H9 (cell line): Measurements from ENCODE around the gene NOC3L. TPM values are rescaled to one million over a fixed set of nuclear protein-coding genes. Genes with fewer than 3 reads are reported as not detected.

Experiments used
- DNase-seq: peaks from one replicate; pipeline ENCODE4 v3.0.0-alpha.2; 2017
- H2AFZ ChIP-seq: one replicate; pipeline ENCODE4 v1.6.1; 2013; ENCODE audit warnings: mild to moderate bottlenecking, low read length, control low read depth, moderate library complexity
- H2AK5ac ChIP-seq: 2 replicates; pipeline ENCODE4 v1.6.1; 2013; ENCODE audit warnings: low read length, control low read depth, mixed read lengths; ENCODE audit not compliant: insufficient read length
- H2BK120ac ChIP-seq: one replicate; pipeline ENCODE4 v1.6.1; 2013; ENCODE audit warnings: low read depth, mild to moderate bottlenecking, low read length, control low read depth, inconsistent platforms; ENCODE audit not compliant: poor library complexity, severe bottlenecking
- H2BK12ac ChIP-seq: 2 replicates; pipeline ENCODE4 v1.6.1; 2013; ENCODE audit warnings: low read length, control low read depth, mixed read lengths, low read depth; ENCODE audit not compliant: insufficient read length
- H2BK15ac ChIP-seq: 2 replicates; pipeline ENCODE4 v1.6.1; 2013; ENCODE audit warnings: low read depth, low read length, control low read depth
- H2BK20ac ChIP-seq: one replicate; pipeline ENCODE4 v1.6.1; 2013; ENCODE audit warnings: low read depth, mild to moderate bottlenecking, low read length, control low read depth, inconsistent platforms; ENCODE audit not compliant: poor library complexity, severe bottlenecking
- H2BK5ac ChIP-seq: 2 replicates; pipeline ENCODE4 v1.6.1; 2013; ENCODE audit warnings: low read length, control low read depth, mixed read lengths; ENCODE audit not compliant: insufficient read length
- H3K14ac ChIP-seq: 2 replicates; pipeline ENCODE4 v1.6.1; 2013; ENCODE audit warnings: low read length, control low read depth; ENCODE audit not compliant: insufficient read depth
- H3K18ac ChIP-seq: 2 replicates; pipeline ENCODE4 v1.6.1; 2013; ENCODE audit warnings: low read depth, mild to moderate bottlenecking, mixed read lengths, low read length, control low read depth; ENCODE audit not compliant: insufficient read length
- H3K23ac ChIP-seq: 2 replicates; pipeline ENCODE4 v1.6.1; 2013; ENCODE audit warnings: low read length, control low read depth, mixed read lengths, low read depth; ENCODE audit not compliant: insufficient read length
- H3K23me2 ChIP-seq: 2 replicates; pipeline ENCODE4 v1.6.1; 2013; ENCODE audit warnings: low read depth, mild to moderate bottlenecking, mixed read lengths, low read length, control low read depth; ENCODE audit not compliant: insufficient read length, poor library complexity, severe bottlenecking
- H3K27ac ChIP-seq: 2 replicates; pipeline ENCODE4 v1.5.1; 2013; ENCODE audit warnings: low read length, control low read depth, mixed read lengths, low read depth; ENCODE audit not compliant: insufficient read length
- H3K27me3 ChIP-seq: 2 replicates; pipeline ENCODE4 v1.6.1; 2013; ENCODE audit warnings: low read length, control low read depth, inconsistent platforms; ENCODE audit not compliant: insufficient read depth
- H3K4ac ChIP-seq: 2 replicates; pipeline ENCODE4 v1.6.1; 2013; ENCODE audit warnings: low read depth, mild to moderate bottlenecking, control low read depth, inconsistent platforms, low read length, moderate library complexity
- H3K4me1 ChIP-seq: 2 replicates; pipeline ENCODE4 v1.6.1; 2013; ENCODE audit warnings: low read length, control low read depth, inconsistent platforms; ENCODE audit not compliant: insufficient read depth
- H3K4me2 ChIP-seq: 2 replicates; pipeline ENCODE4 v1.6.1; 2013; ENCODE audit warnings: low read length, control low read depth, mixed read lengths; ENCODE audit not compliant: insufficient read length, insufficient read depth
- H3K56ac ChIP-seq: 2 replicates; pipeline ENCODE4 v1.6.1; 2013; ENCODE audit warnings: low read depth, mild to moderate bottlenecking, mixed read lengths, low read length, control low read depth; ENCODE audit not compliant: insufficient read length
- H3K79me1 ChIP-seq: 2 replicates; pipeline ENCODE4 v1.6.1; 2013; ENCODE audit warnings: low read depth, mild to moderate bottlenecking, moderate library complexity, low read length, control low read depth, inconsistent platforms; ENCODE audit not compliant: insufficient read depth, poor library complexity, severe bottlenecking
- H3K79me2 ChIP-seq: 2 replicates; pipeline ENCODE4 v1.6.1; 2013; ENCODE audit warnings: low read length, control low read depth, inconsistent platforms; ENCODE audit not compliant: insufficient read depth
- H3K9ac ChIP-seq: 2 replicates; pipeline ENCODE4 v1.6.1; 2013; ENCODE audit warnings: low read length, control low read depth, mixed read lengths; ENCODE audit not compliant: insufficient read length; ENCODE audit errors: extremely low read depth
- H3K9me3 ChIP-seq: one replicate; pipeline ENCODE4 v1.6.1; 2013; ENCODE audit warnings: low read depth, low read length, inconsistent platforms; ENCODE audit not compliant: control insufficient read depth
- H3T11ph ChIP-seq: one replicate; pipeline ENCODE4 v1.6.1; 2013; ENCODE audit warnings: mild to moderate bottlenecking, low read length, control low read depth, inconsistent platforms
- H4K20me1 ChIP-seq: one replicate; pipeline ENCODE4 v1.6.1; 2013; ENCODE audit not compliant: control insufficient read depth, insufficient read length, insufficient read depth
- H4K5ac ChIP-seq: 2 replicates; pipeline ENCODE4 v1.6.1; 2013; ENCODE audit warnings: low read depth, mild to moderate bottlenecking, mixed read lengths, low read length, control low read depth; ENCODE audit not compliant: insufficient read length
- H4K8ac ChIP-seq: replicated peaks from 2 replicates; pipeline ENCODE4 v1.6.1; 2013; ENCODE audit warnings: low read length, control low read depth, mixed read lengths, low read depth; ENCODE audit not compliant: insufficient read length
- H4K91ac ChIP-seq: 2 replicates; pipeline ENCODE4 v1.6.1; 2013; ENCODE audit warnings: low read depth, mild to moderate bottlenecking, moderate library complexity, mixed read lengths, low read length, control low read depth; ENCODE audit not compliant: insufficient read length
- H3K27ac Mint-ChIP-seq, 3 experiments: 2 replicates in 2 of 3; 3 replicates in 1 of 3; pipeline ENCODE4 v1.8.0; 2020 to 2021; ENCODE audit warnings: mixed read lengths in 3 of 3, mild to moderate bottlenecking in 1 of 3, moderate library complexity in 1 of 3
- H3K27me3 Mint-ChIP-seq: 2 replicates; pipeline ENCODE4 v1.8.0; 2021; ENCODE audit warnings: low read depth, mild to moderate bottlenecking, moderate library complexity, mixed read lengths
- H3K36me3 Mint-ChIP-seq, 3 experiments: 2 replicates in 2 of 3; 3 replicates in 1 of 3; pipeline ENCODE4 v1.8.0; 2020 to 2021; ENCODE audit warnings: low read depth in 3 of 3, mixed read lengths in 3 of 3; ENCODE audit not compliant: insufficient read depth in 1 of 3
- H3K4me1 Mint-ChIP-seq, 2 experiments: 2 replicates each; pipeline ENCODE4 v1.8.0; 2020; ENCODE audit warnings: mixed read lengths in 2 of 2
- H3K4me3 Mint-ChIP-seq, 2 experiments: 2 replicates in 1 of 2; 3 replicates in 1 of 2; pipeline ENCODE4 v1.8.0; 2020 to 2021; ENCODE audit warnings: mild to moderate bottlenecking in 2 of 2, mixed read lengths in 2 of 2, moderate library complexity in 1 of 2
- H3K9me3 Mint-ChIP-seq, 2 experiments: 2 replicates in 1 of 2; 3 replicates in 1 of 2; pipeline ENCODE4 v1.8.0; 2020; ENCODE audit warnings: mild to moderate bottlenecking in 2 of 2, mixed read lengths in 2 of 2, moderate library complexity in 1 of 2
- CTCF ChIP-seq: fragments of 200-600 bp; sonication (generic); conservative IDR thresholded peaks from 3 replicates; pipeline ENCODE4 v1.8.0; 2021; ENCODE audit warnings: antibody characterized with exemption, mild to moderate bottlenecking
- WGBS: extraction: QIAGEN DNeasy Blood & Tissue Kit; methylation state at CpG from one replicate; pipeline ENCODE4 v1.1.7; 2013; ENCODE audit warnings: missing lambda C conversion rate, low lambda C conversion rate, mixed read lengths; ENCODE audit not compliant: insufficient read length; ENCODE audit errors: extremely low coverage; 5-methylcytosine and 5-hydroxymethylcytosine counted together
- total RNA-seq: library from RNA; stranded (reverse); gene quantifications from 2 replicates; pipeline ENCODE4 v1.2.1, GENCODE V29; 2021

Gene NOC3L
- total RNA-seq, 1 experiment from 2014 or later = 35.8 TPM

- H3T11ph ChIP-seq = no peak overlapping the region
- H3K14ac ChIP-seq = no peak overlapping the region
- no peak overlapping the region for H2BK15ac ChIP-seq
- no peaks in the 10 kb centered on the region for H3K9me3 Mint-ChIP-seq
- H3K4ac ChIP-seq = no peak overlapping the region
- no peak overlapping the region for H3K9ac ChIP-seq
- no peak overlapping the region for H2BK12ac ChIP-seq
- H2AFZ ChIP-seq = no peak overlapping the region
- no peak overlapping the region for H4K8ac ChIP-seq
- no peaks in the 10 kb centered on the region for H3K9me3 ChIP-seq
- no peak overlapping the region for H4K5ac ChIP-seq
- H3K23ac ChIP-seq = no peak overlapping the region
- H3K4me2 ChIP-seq = no peak overlapping the region
- H2AK5ac ChIP-seq = no peak overlapping the region
- H3K4me1 Mint-ChIP-seq = no peaks in the 10 kb centered on the region
- TF ChIP-seq CTCF = no peak
- no peak overlapping the region for H3K27ac ChIP-seq
- no peaks in the 10 kb centered on the region for H4K20me1 ChIP-seq
- no peak overlapping the region for H2BK20ac ChIP-seq
- no peaks in the 10 kb centered on the region for H3K23me2 ChIP-seq
- H3K79me2 ChIP-seq = no peaks in the 10 kb centered on the region
- no peak overlapping the region for H2BK5ac ChIP-seq
- H4K91ac ChIP-seq = no peak overlapping the region
- H3K36me3 Mint-ChIP-seq = no peaks in the 10 kb centered on the region
- no peak overlapping the region for H2BK120ac ChIP-seq
- no peaks in the 10 kb centered on the region for H3K27me3 ChIP-seq
- H3K18ac ChIP-seq = no peak overlapping the region
- no CpG with 5 or more reads among the region's 2 CpGs for WGBS
- H3K4me3 Mint-ChIP-seq = no peak overlapping the region
- H3K79me1 ChIP-seq = no peaks in the 10 kb centered on the region
- H3K27me3 Mint-ChIP-seq = peaks cover 22% of the 10 kb centered on the region
- H3K4me1 ChIP-seq = no peaks in the 10 kb centered on the region
- no peak overlapping the region for H3K27ac Mint-ChIP-seq
- H3K56ac ChIP-seq = no peak overlapping the region
- no peak for DNase-seq
Observed at GRCh38 chr10:94376865-94377264, 14.1 kb upstream of the NOC3L start.
